ENCODE data around the gene SPATA6L. TPM values are rescaled to one million over a fixed set of nuclear protein-coding genes. Genes with fewer than 3 reads are reported as not detected.
A peak's percentile ranks its signal among the peaks of the same experiment; 100 is the strongest.

The SPATA6L gene
- total and polyA plus RNA-seq, 2 of the 13 experiments (the other 11 are each of a cell fraction or from before 2014, with no cell fraction given), result 1.1 to 1.9 TPM

GRCh38 chr9:4662989-4663792 is 3.1 kb downstream of the SPATA6L start (continued):
- TF ChIP-seq TCF12 (IDR thresholded peaks at IDR 0.05) (no peak), TCF12 (CRISPR knock-in tag; IDR thresholded peaks at IDR 0.05) (no peak), KMT2B (CRISPR knock-in tag; IDR thresholded peaks at IDR 0.05) (no peak), SP4 (CRISPR knock-in tag; IDR thresholded peaks at IDR 0.05) (no peak), SOX6 (IDR thresholded peaks at IDR 0.05) (no peak), SOX6 (CRISPR knock-in tag; IDR thresholded peaks at IDR 0.05) (no peak; the same call in 1 of the 2 replicates), ZNF639 (CRISPR knock-in tag; conservative IDR thresholded peaks at IDR 0.05) (no peak), ZNF564 (CRISPR knock-in tag; IDR thresholded peaks at IDR 0.05) (no peak), NRL (CRISPR knock-in tag; IDR thresholded peaks at IDR 0.05; ENCODE audit: borderline replicate concordance) (no peak), ZNF576 (CRISPR knock-in tag; IDR thresholded peaks at IDR 0.05) (no peak), SETDB1 (CRISPR knock-in tag; IDR thresholded peaks at IDR 0.05; ENCODE audit: borderline replicate concordance) (no peak), ADNP (CRISPR knock-in tag; IDR thresholded peaks at IDR 0.05) (no peak), PBX3 (CRISPR knock-in tag; IDR thresholded peaks at IDR 0.05; ENCODE audit: borderline replicate concordance) (no peak), PCBP1 (IDR thresholded peaks at IDR 0.05; ENCODE audit: borderline replicate concordance, low read depth, low read length) (no peak), ZSCAN12 (CRISPR knock-in tag; IDR thresholded peaks at IDR 0.05) (no peak), ELK4 (CRISPR knock-in tag; IDR thresholded peaks at IDR 0.05; ENCODE audit: borderline replicate concordance) (no peak), HMGXB3 (CRISPR knock-in tag; IDR thresholded peaks at IDR 0.05; ENCODE audit: borderline replicate concordance) (no peak), ZNF431 (CRISPR knock-in tag; IDR thresholded peaks at IDR 0.05; ENCODE audit: borderline replicate concordance, low read depth) (no peak), SIX4 (CRISPR knock-in tag; IDR thresholded peaks at IDR 0.05) (0 out of 2 replicates have a peak, but pooled peaks have one; percentile 5), ZBTB21 (CRISPR knock-in tag; IDR thresholded peaks at IDR 0.05) (peak; percentile 79), NKX3-1 (CRISPR knock-in tag; IDR thresholded peaks at IDR 0.05) (no peak), NFYB (CRISPR knock-in tag; IDR thresholded peaks at IDR 0.05) (no peak), RELA (CRISPR knock-in tag; IDR thresholded peaks at IDR 0.05) (no peak)

All from HepG2 (cell line).